ENCODE results near the gene GALNS. TPM values are rescaled to one million over a fixed set of nuclear protein-coding genes. Genes with fewer than 3 reads are reported as not detected.
"Not testable (repeated sequence)": the region's sequence is repeated elsewhere in the genome, so short reads cannot be mapped to it uniquely, and the experiment has no call there.

Gene GALNS
- total and polyA plus RNA-seq, 2 donors (not counting 1 experiment from before 2014, with no cell fraction given), result 45.5 to 68.4 TPM

GRCh38 chr16:88891083-88891482 lies 34.3 kb upstream of the GALNS start:
- Mint-ChIP-seq H3K4me3 (no peak overlapping the region), H3K27me3 (no peaks in the 10 kb centered on the region), H3K27ac (no peak overlapping the region), H3K9me3 (ENCODE audit: insufficient read depth) (no peaks in the 10 kb centered on the region), H3K4me1 (peaks cover 12% of the 10 kb centered on the region)
- no peak for TF ChIP-seq EZH2 (IDR thresholded peaks at IDR 0.05; ENCODE audit: borderline replicate concordance, insufficient read depth, low read depth, low read length, poor library complexity, severe bottlenecking)
- TF ChIP-seq, protein P1, sequence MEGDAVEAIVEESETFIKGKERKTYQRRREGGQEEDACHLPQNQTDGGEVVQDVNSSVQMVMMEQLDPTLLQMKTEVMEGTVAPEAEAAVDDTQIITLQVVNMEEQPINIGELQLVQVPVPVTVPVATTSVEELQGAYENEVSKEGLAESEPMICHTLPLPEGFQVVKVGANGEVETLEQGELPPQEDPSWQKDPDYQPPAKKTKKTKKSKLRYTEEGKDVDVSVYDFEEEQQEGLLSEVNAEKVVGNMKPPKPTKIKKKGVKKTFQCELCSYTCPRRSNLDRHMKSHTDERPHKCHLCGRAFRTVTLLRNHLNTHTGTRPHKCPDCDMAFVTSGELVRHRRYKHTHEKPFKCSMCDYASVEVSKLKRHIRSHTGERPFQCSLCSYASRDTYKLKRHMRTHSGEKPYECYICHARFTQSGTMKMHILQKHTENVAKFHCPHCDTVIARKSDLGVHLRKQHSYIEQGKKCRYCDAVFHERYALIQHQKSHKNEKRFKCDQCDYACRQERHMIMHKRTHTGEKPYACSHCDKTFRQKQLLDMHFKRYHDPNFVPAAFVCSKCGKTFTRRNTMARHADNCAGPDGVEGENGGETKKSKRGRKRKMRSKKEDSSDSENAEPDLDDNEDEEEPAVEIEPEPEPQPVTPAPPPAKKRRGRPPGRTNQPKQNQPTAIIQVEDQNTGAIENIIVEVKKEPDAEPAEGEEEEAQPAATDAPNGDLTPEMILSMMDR (IDR thresholded peaks at IDR 0.05), result no peak
- H4K20me1 ChIP-seq (ENCODE audit: control insufficient read depth, insufficient read depth, low read length, poor library complexity, severe bottlenecking), result peaks cover 82% of the 10 kb centered on the region
- ChIA-PET CTCF (interaction anchor here (1.2 kb wide), 1 partner anchor 34 kb away, joined by 4 read pairs; no protein-coding TSS in a partner anchor), POLR2A (no interaction called here)
- no peaks in the 10 kb centered on the region for H3K27me3 ChIP-seq (replicated peaks in 1 of 4; ENCODE audit: control extremely low read depth in 1 of 4, control insufficient read depth in 3 of 4, insufficient read depth in 4 of 4, low read length in 3 of 4)
- DNase-seq, result no peak
- peaks cover 25% of the 10 kb centered on the region for H3K79me2 ChIP-seq (ENCODE audit: control insufficient read depth, insufficient read depth, low read length)
- no peak overlapping the region for H3K4me3 ChIP-seq (ENCODE audit: control extremely low read depth in 1 of 5, extremely low read depth in 1 of 5, insufficient read depth in 1 of 5, low read depth in 2 of 5, low read length in 4 of 5)
- intact Hi-C loops (cut with micrococcal nuclease), result no loop called here
- no peaks in the 10 kb centered on the region for H3K9me3 ChIP-seq (ENCODE audit: control extremely low read depth in 1 of 3, control insufficient read depth in 2 of 3, insufficient read depth in 1 of 3, low read length in 2 of 3)
- peaks cover 0 to 68% of the 10 kb centered on the region in 2 experiments for H3K36me3 ChIP-seq (replicated peaks in 1 of 2; ENCODE audit: control extremely low read depth in 1 of 2, control insufficient read depth in 1 of 2, extremely low read depth in 1 of 2, insufficient read depth in 2 of 2, low read length in 1 of 2)
- WGBS (ENCODE audit: insufficient coverage), result 98% methylated on average over 16 of the region's 16 CpGs
- H3K4me2 ChIP-seq (replicated peaks; ENCODE audit: low read depth, low read length, poor library complexity, severe bottlenecking), result no peak overlapping the region
- peaks cover 15 to 17% of the 10 kb centered on the region in 2 donors for H3K4me1 ChIP-seq (ENCODE audit: control insufficient read depth in 2 of 2, insufficient read depth in 2 of 2, low read length in 2 of 2)
- H3K27ac ChIP-seq (ENCODE audit: low read length in 2 of 2), result no peak overlapping the region
- H3K9ac ChIP-seq (ENCODE audit: low read length), result no peak overlapping the region
- no peak overlapping the region for H2AFZ ChIP-seq (ENCODE audit: insufficient read depth, low read depth, low read length, poor library complexity, severe bottlenecking)
- ATAC-seq (ENCODE audit: low read depth), result no peak

GRCh38 chr16:88889702-88890352 lies 33.1 kb upstream of the GALNS start:
- intact Hi-C loops (cut with micrococcal nuclease); DNase-seq; H3K27me3 ChIP-seq (replicated peaks in 1 of 4; ENCODE audit: control extremely low read depth in 1 of 4, control insufficient read depth in 3 of 4, insufficient read depth in 4 of 4, low read length in 3 of 4); ATAC-seq (ENCODE audit: low read depth); H3K4me1 ChIP-seq (ENCODE audit: control insufficient read depth in 2 of 2, insufficient read depth in 2 of 2, low read length in 2 of 2); H3K9ac ChIP-seq (ENCODE audit: low read length); H3K4me2 ChIP-seq (replicated peaks; ENCODE audit: low read depth, low read length, poor library complexity, severe bottlenecking); H3K4me1 Mint-ChIP-seq; POLR2A ChIA-PET; CTCF ChIA-PET; H3K4me3 ChIP-seq (ENCODE audit: control extremely low read depth in 1 of 5, extremely low read depth in 1 of 5, insufficient read depth in 1 of 5, low read depth in 2 of 5, low read length in 4 of 5); H3K9me3 Mint-ChIP-seq (ENCODE audit: insufficient read depth); H3K27me3 Mint-ChIP-seq; H3K9me3 ChIP-seq (ENCODE audit: control extremely low read depth in 1 of 3, control insufficient read depth in 2 of 3, insufficient read depth in 1 of 3, low read length in 2 of 3); H2AFZ ChIP-seq (ENCODE audit: insufficient read depth, low read depth, low read length, poor library complexity, severe bottlenecking); H3K27ac ChIP-seq (ENCODE audit: low read length in 2 of 2); H3K4me3 Mint-ChIP-seq: not testable (repeated sequence)
- Histone ChIP-seq H3K36me3 (replicated peaks in 1 of 2; ENCODE audit: control extremely low read depth in 1 of 2, control insufficient read depth in 1 of 2, extremely low read depth in 1 of 2, insufficient read depth in 2 of 2, low read length in 1 of 2) (peaks cover 0 to 74% of the 10 kb centered on the region in 2 experiments), H4K20me1 (ENCODE audit: control insufficient read depth, insufficient read depth, low read length, poor library complexity, severe bottlenecking) (peaks cover 82% of the 10 kb centered on the region), H3K79me2 (ENCODE audit: control insufficient read depth, insufficient read depth, low read length) (peaks cover 28% of the 10 kb centered on the region)
- WGBS (ENCODE audit: insufficient coverage), result 97% methylated on average over 41 of the region's 48 CpGs
- peak overlapping the region; percentile 53 for H3K27ac Mint-ChIP-seq

All from B cell (primary cell).